ENCODE data around the gene SMIM10L1. TPM values are rescaled to one million over a fixed set of nuclear protein-coding genes. Genes with fewer than 3 reads are reported as not detected.

SMIM10L1 gene
- total and polyA plus RNA-seq, 3 experiments from 2014 or later: 8.4 to 12.8 (median 12.0) TPM

DNA sequence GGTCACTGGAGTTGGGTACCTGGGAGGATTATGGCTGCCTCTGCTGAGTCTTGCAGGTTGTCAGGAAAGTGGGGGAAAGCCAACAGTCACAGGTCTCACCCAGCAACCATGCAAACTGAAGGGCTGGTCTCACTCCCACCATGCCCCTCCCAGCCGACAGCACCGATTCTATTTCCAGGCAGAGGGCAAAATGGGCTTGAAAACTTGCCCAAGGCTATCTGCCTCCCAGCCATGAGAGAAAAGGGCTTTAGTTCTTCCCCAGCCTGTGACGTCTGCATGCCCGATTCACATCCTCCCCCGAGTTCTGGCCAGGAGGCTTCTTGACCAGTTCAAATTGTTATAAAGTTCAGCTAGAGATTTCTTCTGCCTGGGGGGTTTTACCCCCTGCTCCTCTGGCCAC, 26.7 kb upstream of the SMIM10L1 start:
- H3K4me1 ChIP-seq (ENCODE audit: insufficient read depth, low read length): no peaks in the 10 kb centered on the region
- CTCF ChIA-PET: no interaction called here
- H3K4me3 ChIP-seq (ENCODE audit: low read length): no peak overlapping the region
- H3K27me3 Mint-ChIP-seq: no peaks in the 10 kb centered on the region
- DNase-seq: no peak
- no peaks in the 10 kb centered on the region for H3K27me3 ChIP-seq (ENCODE audit: insufficient read depth, low read length, poor library complexity, severe bottlenecking)
- H3K4me1 Mint-ChIP-seq: peaks cover 24 to 36% (median 27%) of the 10 kb centered on the region in 3 donors
- POLR2A ChIA-PET: no interaction called here
- peaks cover 4 to 21% (median 11%) of the 10 kb centered on the region in 5 donors for H3K9me3 Mint-ChIP-seq
- H3K27ac Mint-ChIP-seq: peak overlapping the region in 1 of 8 donors; percentile 22
- no peaks in the 10 kb centered on the region for H3K9me3 ChIP-seq (ENCODE audit: low read length)
- H3K36me3 ChIP-seq (ENCODE audit: insufficient read depth, low read length): no peaks in the 10 kb centered on the region
- H3K4me3 Mint-ChIP-seq: no peak overlapping the region
- H3K27ac ChIP-seq (ENCODE audit: low read depth, low read length): no peak overlapping the region
- H3K36me3 Mint-ChIP-seq: peaks cover 9 to 40% (median 25%) of the 10 kb centered on the region in 3 donors

DNA sequence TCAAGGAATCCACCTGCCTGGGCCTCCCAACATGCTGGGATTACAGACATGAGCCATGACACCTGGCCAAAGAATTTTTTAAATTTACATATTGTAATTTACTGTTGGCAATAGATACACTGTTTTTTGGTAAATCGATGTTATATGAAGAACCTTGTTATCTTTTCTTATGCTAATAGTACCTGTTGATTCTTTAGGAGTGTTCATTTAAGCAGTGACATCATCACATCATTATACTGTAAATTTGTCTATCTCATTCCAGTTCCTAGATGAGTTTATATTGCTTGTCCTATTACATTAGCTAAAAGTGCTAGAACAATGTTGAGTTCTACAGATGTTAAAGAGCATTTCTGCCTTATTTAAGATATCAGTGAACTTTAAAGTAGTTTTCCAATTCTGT, 23.6 kb upstream of the SMIM10L1 start:
- H3K27ac Mint-ChIP-seq: peak overlapping the region in 1 of 8 donors; percentile 54
- POLR2A ChIA-PET: no interaction called here
- CTCF ChIA-PET: no interaction called here

DNA sequence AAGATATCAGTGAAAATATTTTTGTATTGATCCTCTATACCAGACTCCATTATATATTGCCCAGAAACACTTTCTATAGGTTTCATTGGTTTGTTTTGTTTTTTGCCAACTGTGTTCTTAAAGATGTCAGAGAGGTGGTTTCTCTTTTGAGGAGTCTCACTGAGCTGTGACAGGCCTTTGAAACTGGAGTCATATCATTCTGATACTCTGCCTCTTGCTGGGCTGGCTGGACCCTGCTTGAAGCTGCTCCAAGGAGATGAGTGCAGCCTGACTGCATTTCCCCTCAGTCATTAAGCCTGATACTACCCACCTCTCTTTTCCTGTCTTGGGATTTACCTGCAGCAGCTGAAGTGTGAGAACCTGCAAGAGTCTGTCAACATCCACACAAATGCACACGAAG, 20.2 kb upstream of the SMIM10L1 start:
- Histone ChIP-seq H3K36me3 (ENCODE audit: insufficient read depth, low read length) (no peaks in the 10 kb centered on the region), H3K4me1 (ENCODE audit: insufficient read depth, low read length) (no peaks in the 10 kb centered on the region), H3K27ac (ENCODE audit: low read depth, low read length) (no peak overlapping the region), H3K27me3 (ENCODE audit: insufficient read depth, low read length, poor library complexity, severe bottlenecking) (no peaks in the 10 kb centered on the region), H3K9me3 (ENCODE audit: low read length) (no peaks in the 10 kb centered on the region), H3K4me3 (ENCODE audit: low read length) (no peak overlapping the region)
- POLR2A ChIA-PET: no interaction called here
- Mint-ChIP-seq H3K4me1 (peaks cover 10 to 26% (median 13%) of the 10 kb centered on the region in 3 donors), H3K36me3 (peaks cover 3 to 31% (median 19%) of the 10 kb centered on the region in 3 donors), H3K27me3 (no peaks in the 10 kb centered on the region), H3K4me3 (no peak overlapping the region), H3K9me3 (peaks cover 1 to 4% (median 3%) of the 10 kb centered on the region in 5 donors), H3K27ac (no peak overlapping the region)
- CTCF ChIA-PET: no interaction called here
- no peak for DNase-seq

More for the DNA sequence above, 23.6 kb upstream of the SMIM10L1 start:
- Histone ChIP-seq H3K9me3 (ENCODE audit: low read length) (no peaks in the 10 kb centered on the region), H3K4me3 (ENCODE audit: low read length) (no peak overlapping the region), H3K4me1 (ENCODE audit: insufficient read depth, low read length) (no peaks in the 10 kb centered on the region), H3K27ac (ENCODE audit: low read depth, low read length) (no peak overlapping the region), H3K36me3 (ENCODE audit: insufficient read depth, low read length) (no peaks in the 10 kb centered on the region), H3K27me3 (ENCODE audit: insufficient read depth, low read length, poor library complexity, severe bottlenecking) (no peaks in the 10 kb centered on the region)
- H3K4me3 Mint-ChIP-seq: no peak overlapping the region
- peaks cover 7 to 23% (median 12%) of the 10 kb centered on the region in 5 donors for H3K9me3 Mint-ChIP-seq
- no peak for DNase-seq
- H3K27me3 Mint-ChIP-seq: no peaks in the 10 kb centered on the region
- peaks cover 9 to 41% (median 19%) of the 10 kb centered on the region in 3 donors for H3K36me3 Mint-ChIP-seq
- peaks cover 15 to 26% (median 20%) of the 10 kb centered on the region in 3 donors for H3K4me1 Mint-ChIP-seq

DNA sequence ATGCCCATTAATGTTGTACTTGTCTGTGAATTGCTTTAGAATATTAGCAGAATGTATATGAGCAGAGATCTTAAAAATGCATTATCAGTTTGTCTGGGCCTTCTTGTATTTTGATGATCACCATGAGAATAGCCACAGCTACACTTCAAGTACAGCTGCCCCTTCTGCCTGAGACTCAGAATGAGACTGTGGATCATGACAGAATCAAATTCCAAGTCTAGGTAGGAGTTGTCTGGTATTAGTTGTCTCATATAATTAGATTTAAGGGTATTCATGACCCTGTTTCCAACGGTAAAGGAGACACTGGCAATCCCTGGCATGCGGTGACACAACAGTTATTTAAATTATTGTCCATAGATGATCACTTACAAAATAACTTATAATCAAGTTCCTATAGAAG, 18.3 kb upstream of the SMIM10L1 start:
- H3K9me3 Mint-ChIP-seq: peaks cover 3 to 10% (median 7%) of the 10 kb centered on the region in 5 donors

DNA sequence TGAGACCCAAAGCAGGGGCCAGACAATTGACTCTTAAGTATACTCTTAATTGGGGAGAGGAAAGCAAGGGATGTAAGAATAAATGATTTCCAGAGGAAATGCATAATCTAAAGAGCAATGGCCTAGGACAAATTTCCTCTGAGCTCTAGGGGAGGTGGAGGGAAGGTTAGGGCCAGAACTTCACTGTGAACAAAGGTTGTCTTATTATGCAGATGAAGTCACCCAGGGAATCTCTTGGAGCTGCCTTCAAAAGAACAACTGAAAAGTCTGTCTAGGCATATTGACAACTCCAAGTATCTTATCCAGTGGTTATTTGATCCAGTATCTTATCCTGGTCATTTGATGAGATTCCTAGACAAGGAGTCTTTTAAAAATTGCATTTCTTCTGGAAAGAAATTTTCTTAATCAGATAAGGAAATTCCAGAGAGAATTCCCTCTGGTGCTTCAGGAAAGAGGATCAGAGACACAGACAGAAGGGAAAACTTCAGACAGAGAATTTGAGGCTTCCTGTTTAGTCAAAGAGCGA, 16.5 kb upstream of the SMIM10L1 start:
- no peak overlapping the region for H3K4me3 Mint-ChIP-seq
- H3K27ac Mint-ChIP-seq: no peak overlapping the region
- no peaks in the 10 kb centered on the region for H3K27me3 ChIP-seq (ENCODE audit: insufficient read depth, low read length, poor library complexity, severe bottlenecking)
- ChIA-PET CTCF (no interaction called here), POLR2A (no interaction called here)
- peaks cover 5 to 34% (median 32%) of the 10 kb centered on the region in 3 donors for H3K36me3 Mint-ChIP-seq
- peaks cover 27 to 48% (median 36%) of the 10 kb centered on the region in 3 donors for H3K4me1 Mint-ChIP-seq
- H3K4me1 ChIP-seq (ENCODE audit: insufficient read depth, low read length): no peaks in the 10 kb centered on the region
- no peaks in the 10 kb centered on the region for H3K9me3 ChIP-seq (ENCODE audit: low read length)
- DNase-seq: no peak
- no peaks in the 10 kb centered on the region for H3K36me3 ChIP-seq (ENCODE audit: insufficient read depth, low read length)
- no peaks in the 10 kb centered on the region for H3K27me3 Mint-ChIP-seq
- H3K4me3 ChIP-seq (ENCODE audit: low read length): no peak overlapping the region
- H3K27ac ChIP-seq (ENCODE audit: low read depth, low read length): no peak overlapping the region
- peaks cover 6 to 10% (median 7%) of the 10 kb centered on the region in 5 donors for H3K9me3 Mint-ChIP-seq

More for the DNA sequence above, 18.3 kb upstream of the SMIM10L1 start:
- CTCF ChIA-PET: no interaction called here
- Mint-ChIP-seq H3K27me3 (no peaks in the 10 kb centered on the region), H3K27ac (no peak overlapping the region), H3K36me3 (peaks cover 5 to 34% (median 23%) of the 10 kb centered on the region in 3 donors), H3K4me1 (peaks cover 16 to 34% (median 21%) of the 10 kb centered on the region in 3 donors), H3K4me3 (no peak overlapping the region)
- Histone ChIP-seq H3K27me3 (ENCODE audit: insufficient read depth, low read length, poor library complexity, severe bottlenecking) (no peaks in the 10 kb centered on the region), H3K9me3 (ENCODE audit: low read length) (no peaks in the 10 kb centered on the region), H3K4me3 (ENCODE audit: low read length) (no peak overlapping the region), H3K4me1 (ENCODE audit: insufficient read depth, low read length) (no peaks in the 10 kb centered on the region), H3K27ac (ENCODE audit: low read depth, low read length) (no peak overlapping the region), H3K36me3 (ENCODE audit: insufficient read depth, low read length) (no peaks in the 10 kb centered on the region)
- POLR2A ChIA-PET: no interaction called here
- no peak for DNase-seq

DNA sequence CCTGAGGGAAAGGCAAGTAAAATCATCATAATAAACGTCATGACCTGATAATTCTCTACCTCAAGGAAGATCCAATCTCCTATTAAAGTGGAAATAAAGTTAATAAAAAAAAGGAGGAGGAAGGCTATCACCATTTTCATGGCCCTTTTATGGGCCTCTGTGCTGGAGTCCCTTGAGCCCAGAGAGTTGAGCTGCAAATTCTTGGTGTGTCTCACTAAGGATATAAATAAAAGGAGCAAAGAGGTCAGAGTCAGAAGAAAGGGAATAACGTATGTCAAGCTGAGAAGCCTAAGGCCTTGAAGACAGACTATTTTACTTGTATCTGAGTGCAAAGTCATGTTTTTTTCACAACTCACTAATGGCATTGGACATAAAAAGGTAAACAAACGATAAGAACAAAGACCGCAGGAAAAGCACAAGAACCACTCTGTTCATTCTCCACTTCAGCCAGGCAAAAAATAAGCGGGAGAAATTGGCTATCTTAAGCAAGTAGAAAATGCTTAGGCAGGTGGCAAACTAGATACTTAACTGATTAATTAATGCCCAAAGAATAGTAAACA, 12.0 kb upstream of the SMIM10L1 start:
- Mint-ChIP-seq H3K36me3 (peaks cover 7 to 49% (median 21%) of the 10 kb centered on the region in 3 donors), H3K9me3 (peaks cover 3 to 10% (median 5%) of the 10 kb centered on the region in 5 donors), H3K27ac (no peak overlapping the region), H3K4me1 (peaks cover 46 to 71% (median 65%) of the 10 kb centered on the region in 3 donors), H3K27me3 (no peaks in the 10 kb centered on the region), H3K4me3 (peak overlapping the region in 1 of 7 donors; percentile 20)
- Histone ChIP-seq H3K27me3 (ENCODE audit: insufficient read depth, low read length, poor library complexity, severe bottlenecking) (no peaks in the 10 kb centered on the region), H3K9me3 (ENCODE audit: low read length) (no peaks in the 10 kb centered on the region), H3K36me3 (ENCODE audit: insufficient read depth, low read length) (no peaks in the 10 kb centered on the region), H3K4me1 (ENCODE audit: insufficient read depth, low read length) (no peaks in the 10 kb centered on the region), H3K27ac (ENCODE audit: low read depth, low read length) (no peak overlapping the region), H3K4me3 (ENCODE audit: low read length) (no peak overlapping the region)
- CTCF ChIA-PET: no interaction called here
- POLR2A ChIA-PET: no interaction called here
- DNase-seq: no peak

DNA sequence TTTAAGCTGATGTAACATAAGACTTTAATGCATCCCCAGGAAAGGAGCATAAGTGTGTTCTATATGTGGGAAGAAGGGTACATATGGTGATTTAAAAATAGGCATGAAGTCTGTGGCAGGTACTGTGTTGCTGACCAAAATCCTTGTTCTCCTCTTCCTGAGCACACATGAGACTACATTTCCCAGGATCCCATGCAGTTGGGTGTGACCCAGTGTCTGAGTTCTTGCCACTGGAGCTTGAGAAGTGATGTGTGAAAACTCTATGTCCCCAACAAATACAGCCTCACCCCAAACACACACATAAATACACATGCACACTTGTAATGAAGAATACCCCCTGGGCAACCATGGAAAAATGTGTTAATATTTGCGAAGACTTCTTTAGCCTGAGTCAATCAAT, 8.5 kb upstream of the SMIM10L1 start:
- Mint-ChIP-seq H3K4me3 (no peak overlapping the region), H3K9me3 (peaks cover 0 to 3% (median 0%) of the 10 kb centered on the region in 5 donors), H3K27me3 (no peaks in the 10 kb centered on the region), H3K27ac (peak overlapping the region in 2 of 8 donors; percentile 4 to 17), H3K4me1 (peaks cover 68 to 90% (median 85%) of the 10 kb centered on the region in 3 donors), H3K36me3 (peaks cover 6 to 55% (median 13%) of the 10 kb centered on the region in 3 donors)
- Histone ChIP-seq H3K27me3 (ENCODE audit: insufficient read depth, low read length, poor library complexity, severe bottlenecking) (no peaks in the 10 kb centered on the region), H3K9me3 (ENCODE audit: low read length) (no peaks in the 10 kb centered on the region), H3K27ac (ENCODE audit: low read depth, low read length) (no peak overlapping the region), H3K36me3 (ENCODE audit: insufficient read depth, low read length) (no peaks in the 10 kb centered on the region), H3K4me3 (ENCODE audit: low read length) (no peak overlapping the region), H3K4me1 (ENCODE audit: insufficient read depth, low read length) (no peaks in the 10 kb centered on the region)
- POLR2A ChIA-PET: interaction anchor here (1.3 kb wide), 1 partner anchor 9 kb away, joined by 3 read pairs; no protein-coding TSS in a partner anchor
- DNase-seq: no peak
- CTCF ChIA-PET: interaction anchor here (1.2 kb wide), 1 partner anchor 9 kb away, joined by 3 read pairs; the partner anchor contains the start of gene SMIM10L1

DNA sequence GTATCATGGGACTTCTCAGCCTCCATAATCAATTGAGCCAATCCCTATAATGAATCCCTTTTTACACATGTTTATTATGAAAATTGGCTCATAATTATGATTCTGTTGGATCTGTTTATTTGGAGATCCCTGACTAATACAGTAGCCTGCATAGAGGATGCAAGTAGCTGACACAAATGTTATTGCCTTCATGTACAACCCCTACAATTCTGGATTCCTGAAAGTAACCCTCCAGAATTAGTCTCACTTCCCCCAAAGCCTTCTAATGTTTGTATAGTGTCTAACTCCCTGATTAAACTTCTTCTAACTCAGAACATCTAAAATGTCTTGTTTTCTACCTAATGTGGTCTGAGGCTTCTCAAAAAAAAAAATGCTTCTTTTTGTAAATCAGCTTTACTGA, 6.6 kb upstream of the SMIM10L1 start:
- H3K4me1 ChIP-seq (ENCODE audit: insufficient read depth, low read length): peaks cover 4% of the 10 kb centered on the region
- H3K9me3 Mint-ChIP-seq: no peaks in the 10 kb centered on the region
- no peak for DNase-seq
- H3K27ac Mint-ChIP-seq: peak overlapping the region in 2 of 8 donors; percentile 5 to 6
- no peaks in the 10 kb centered on the region for H3K36me3 ChIP-seq (ENCODE audit: insufficient read depth, low read length)
- no peak overlapping the region for H3K27ac ChIP-seq (ENCODE audit: low read depth, low read length)
- no peaks in the 10 kb centered on the region for H3K9me3 ChIP-seq (ENCODE audit: low read length)
- H3K4me1 Mint-ChIP-seq: peaks cover 74 to 93% (median 90%) of the 10 kb centered on the region in 3 donors
- H3K27me3 Mint-ChIP-seq: no peaks in the 10 kb centered on the region
- H3K4me3 ChIP-seq (ENCODE audit: low read length): no peak overlapping the region
- CTCF ChIA-PET: no interaction called here
- POLR2A ChIA-PET: no interaction called here
- peaks cover 11 to 60% (median 21%) of the 10 kb centered on the region in 3 donors for H3K36me3 Mint-ChIP-seq
- no peaks in the 10 kb centered on the region for H3K27me3 ChIP-seq (ENCODE audit: insufficient read depth, low read length, poor library complexity, severe bottlenecking)
- no peak overlapping the region for H3K4me3 Mint-ChIP-seq
